ENCODE measurements around the gene MTHFD2L.
"Not testable (repeated sequence)": the region's sequence is repeated elsewhere in the genome, so short reads cannot be mapped to it uniquely, and the experiment has no call there.

MTHFD2L gene

DNA sequence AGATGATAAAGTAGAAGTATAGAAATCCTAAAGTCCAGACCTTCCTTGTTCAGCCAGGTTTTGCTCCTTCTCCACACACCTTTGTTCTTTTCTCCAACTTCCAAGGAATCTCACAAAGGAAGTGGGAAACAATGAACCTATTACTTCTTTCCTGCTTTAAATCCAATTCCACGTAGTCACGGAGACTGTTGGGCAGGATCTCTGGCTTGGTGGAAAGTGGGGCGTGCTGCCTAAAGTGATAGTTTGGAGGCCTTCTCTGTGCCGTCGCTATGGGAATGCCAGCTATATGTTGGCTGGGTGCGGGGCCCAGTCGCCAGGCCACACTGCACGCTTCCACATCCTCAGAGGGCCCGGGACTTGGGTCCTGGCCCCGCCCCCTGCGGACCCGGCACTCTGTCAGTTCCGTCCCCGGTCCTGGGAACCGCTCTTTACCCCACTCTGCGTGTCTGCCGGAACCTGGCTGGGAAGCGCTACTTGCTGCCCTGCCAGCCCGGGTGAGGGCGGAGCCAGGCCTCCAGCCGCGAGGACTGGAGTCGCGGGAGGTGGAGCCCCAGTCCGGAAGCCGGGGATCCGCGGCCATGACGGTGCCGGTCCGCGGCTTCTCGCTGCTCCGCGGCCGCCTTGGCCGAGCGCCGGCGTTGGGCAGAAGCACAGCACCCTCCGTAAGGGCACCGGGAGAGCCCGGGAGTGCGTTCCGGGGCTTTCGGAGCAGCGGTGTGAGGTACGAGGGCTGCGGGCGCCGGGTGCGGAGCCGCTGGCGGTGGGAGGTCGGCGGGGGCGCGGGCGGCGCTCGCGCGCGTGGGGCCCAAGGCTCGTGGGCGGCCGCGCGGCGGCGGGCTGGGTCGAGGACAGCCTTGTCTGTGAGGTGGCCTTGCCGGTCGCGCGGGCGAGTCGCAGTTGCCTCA lies at the start of gene MTHFD2L:
Gene MTHFD2L (plus strand): TSS at position 558 of the 905 bp plus-strand sequence. CDS start 21 bp downstream, at position 579.
- DNase-seq (ENCODE audit: low read depth), result peak; percentile 97

GRCh38 chr4:74108457-74109115 lies 49.3 kb upstream of the MTHFD2L start:
- no peak for DNase-seq (ENCODE audit: low read depth)

DNA sequence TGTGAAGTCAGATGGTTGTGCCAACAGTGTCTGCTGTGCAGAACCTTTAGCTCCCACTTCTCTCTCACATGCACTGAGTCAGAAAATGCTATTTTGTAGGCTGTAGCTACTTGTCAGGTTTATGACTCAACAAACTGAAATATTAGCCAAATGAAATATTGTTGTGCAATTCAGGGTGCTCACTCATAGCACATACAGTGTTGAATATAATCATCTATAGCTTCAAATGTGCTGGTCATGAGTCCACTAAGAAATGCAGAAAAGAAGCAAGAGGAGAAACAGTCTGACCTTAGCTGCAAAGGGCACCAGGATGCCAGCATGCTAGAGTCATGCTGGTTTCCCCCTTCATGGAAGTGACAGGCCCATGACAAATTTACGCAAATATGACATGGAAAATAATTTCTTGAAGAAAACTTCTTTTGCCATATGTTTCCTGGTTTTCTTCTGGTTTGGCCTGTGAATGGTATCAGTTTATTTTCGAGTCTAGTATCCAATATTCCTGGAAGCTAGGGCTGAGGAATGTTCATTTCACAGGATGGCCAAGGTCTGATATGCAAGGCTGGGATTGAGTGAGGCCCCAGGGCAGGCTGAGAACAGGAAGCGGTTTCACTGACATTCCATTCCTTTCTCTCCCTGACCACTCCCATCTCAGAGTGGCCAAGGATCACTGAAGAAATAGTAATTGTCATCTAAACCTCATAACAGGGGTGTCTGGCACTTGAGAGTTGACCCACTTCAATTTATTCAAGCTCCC lies 48.6 kb upstream of the MTHFD2L start:
- DNase-seq (ENCODE audit: low read depth), result peak; percentile 94

DNA sequence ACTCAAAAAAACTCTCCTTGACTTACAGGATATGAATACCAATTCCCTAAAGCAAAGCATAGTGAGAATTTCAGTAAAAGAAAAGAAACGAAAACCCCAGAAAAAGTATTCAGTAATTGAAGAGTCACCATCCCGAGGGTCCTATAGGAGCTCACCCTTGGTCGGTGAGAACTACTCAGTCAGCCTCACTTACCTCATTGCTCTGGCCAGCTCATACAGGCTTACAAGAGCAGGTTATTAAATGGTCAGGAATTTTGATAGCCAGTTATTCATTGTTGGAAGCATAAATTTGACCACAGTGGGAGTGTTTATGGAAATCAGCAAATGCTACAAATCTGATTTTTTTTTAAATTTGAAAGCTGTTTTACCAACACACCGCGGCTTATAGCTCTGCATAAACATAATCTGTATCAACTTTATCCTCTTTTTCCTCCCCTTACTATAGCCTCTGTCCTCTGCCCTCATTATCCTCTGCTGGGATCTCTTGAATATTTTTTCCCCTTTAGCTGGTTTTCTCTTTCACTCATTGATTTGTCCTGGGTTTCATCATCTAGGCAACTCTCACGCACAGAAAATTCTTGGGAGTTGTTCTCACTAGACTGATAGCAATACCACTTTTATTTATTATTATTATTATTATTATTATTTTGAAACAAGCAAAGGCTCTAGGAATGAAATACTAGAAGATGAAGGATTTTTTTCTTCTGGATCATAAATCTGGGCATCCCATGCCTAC lies 47.9 kb upstream of the MTHFD2L start:
- DNase-seq (ENCODE audit: low read depth), result peak; percentile 65

DNA sequence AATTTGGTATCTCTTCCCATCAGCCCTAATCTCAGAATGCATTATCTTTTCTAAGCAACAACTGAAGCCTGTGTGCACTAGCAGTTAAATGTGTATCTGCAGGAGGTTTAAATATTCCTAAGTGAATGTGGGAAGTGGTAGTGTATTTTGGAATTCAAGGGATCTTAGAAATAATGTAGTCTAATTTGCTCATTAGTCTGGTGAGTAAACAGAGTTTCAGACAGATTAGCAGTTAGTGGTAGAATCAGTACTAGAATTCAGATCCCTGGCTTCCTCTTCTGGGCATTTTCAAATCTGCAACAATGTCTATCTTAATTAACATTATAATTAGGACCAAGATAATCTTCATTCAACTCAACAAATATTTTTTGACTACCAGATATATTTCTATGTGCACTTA lies 47.2 kb upstream of the MTHFD2L start:
- DNase-seq (ENCODE audit: low read depth), result no peak

- no peak for DNase-seq (ENCODE audit: low read depth)
These were observed 46.5 kb upstream of the MTHFD2L start for GRCh38 chr4:74111306-74111975.

DNA sequence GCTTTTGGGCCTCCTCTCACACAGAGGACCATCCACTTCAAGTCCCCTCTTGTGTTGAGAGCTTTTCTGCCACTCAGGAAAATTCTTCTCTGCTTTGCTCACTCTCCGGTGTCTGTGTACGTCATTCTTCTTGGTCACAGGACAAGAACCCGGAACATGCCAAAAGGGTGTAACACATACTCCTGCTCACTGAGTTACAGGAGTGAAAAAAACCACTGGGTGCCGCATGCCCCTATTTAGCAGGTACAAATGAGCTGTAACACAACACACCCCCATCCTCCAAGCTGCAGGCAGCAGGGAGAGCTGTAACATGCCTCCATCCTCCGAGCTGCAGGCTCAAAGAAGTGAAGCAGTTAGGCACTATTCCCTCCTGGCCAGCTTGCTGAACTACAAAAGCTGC lies 45.9 kb upstream of the MTHFD2L start:
- peak; percentile 52 for DNase-seq (ENCODE audit: low read depth)

DNA sequence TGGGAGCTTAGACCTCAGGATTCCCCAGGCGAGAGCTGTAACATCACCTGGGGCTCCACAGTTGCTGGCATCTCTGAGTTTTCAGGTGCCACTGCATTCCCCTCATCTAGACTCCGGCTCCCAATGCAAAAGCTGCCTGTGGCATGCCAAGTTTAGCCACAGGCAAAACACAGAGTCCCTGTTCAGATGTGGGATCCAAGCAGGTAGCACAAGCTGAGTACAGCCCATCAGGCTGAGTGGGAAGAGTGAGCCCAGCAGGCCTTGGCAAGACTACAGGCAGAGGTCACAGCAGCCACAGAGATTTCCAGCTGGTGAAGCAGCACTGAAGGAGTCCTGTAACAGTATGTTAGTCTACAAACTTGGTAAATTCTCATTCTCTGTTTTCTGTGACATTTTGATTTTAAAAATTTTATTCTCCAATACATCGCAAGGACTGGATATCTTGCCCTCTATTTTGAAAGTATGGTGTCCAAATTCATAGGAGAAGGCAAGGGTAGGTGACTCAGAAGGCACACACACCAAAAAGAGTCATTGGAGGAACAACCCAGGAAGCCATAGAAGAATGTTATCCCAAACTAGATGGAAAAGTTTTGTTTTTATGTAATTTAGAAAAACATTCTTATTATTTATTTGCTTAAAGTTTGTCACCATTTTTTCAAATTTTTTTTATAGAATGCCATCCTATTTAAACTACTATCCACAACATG lies 45.4 kb upstream of the MTHFD2L start:
- DNase-seq (ENCODE audit: low read depth), result no peak

GRCh38 chr4:74114234-74114633 lies 43.7 kb upstream of the MTHFD2L start:
- DNase-seq (ENCODE audit: low read depth), result peak; percentile 64

GRCh38 chr4:74117024-74117534 lies 40.8 kb upstream of the MTHFD2L start:
- DNase-seq (ENCODE audit: low read depth), result peak; percentile 97

- DNase-seq (ENCODE audit: low read depth), result no peak
These were observed 39.1 kb upstream of the MTHFD2L start for GRCh38 chr4:74118600-74119338.

GRCh38 chr4:74120086-74120485 lies 37.8 kb upstream of the MTHFD2L start:
- peak; percentile 29 for DNase-seq (ENCODE audit: low read depth)

DNA sequence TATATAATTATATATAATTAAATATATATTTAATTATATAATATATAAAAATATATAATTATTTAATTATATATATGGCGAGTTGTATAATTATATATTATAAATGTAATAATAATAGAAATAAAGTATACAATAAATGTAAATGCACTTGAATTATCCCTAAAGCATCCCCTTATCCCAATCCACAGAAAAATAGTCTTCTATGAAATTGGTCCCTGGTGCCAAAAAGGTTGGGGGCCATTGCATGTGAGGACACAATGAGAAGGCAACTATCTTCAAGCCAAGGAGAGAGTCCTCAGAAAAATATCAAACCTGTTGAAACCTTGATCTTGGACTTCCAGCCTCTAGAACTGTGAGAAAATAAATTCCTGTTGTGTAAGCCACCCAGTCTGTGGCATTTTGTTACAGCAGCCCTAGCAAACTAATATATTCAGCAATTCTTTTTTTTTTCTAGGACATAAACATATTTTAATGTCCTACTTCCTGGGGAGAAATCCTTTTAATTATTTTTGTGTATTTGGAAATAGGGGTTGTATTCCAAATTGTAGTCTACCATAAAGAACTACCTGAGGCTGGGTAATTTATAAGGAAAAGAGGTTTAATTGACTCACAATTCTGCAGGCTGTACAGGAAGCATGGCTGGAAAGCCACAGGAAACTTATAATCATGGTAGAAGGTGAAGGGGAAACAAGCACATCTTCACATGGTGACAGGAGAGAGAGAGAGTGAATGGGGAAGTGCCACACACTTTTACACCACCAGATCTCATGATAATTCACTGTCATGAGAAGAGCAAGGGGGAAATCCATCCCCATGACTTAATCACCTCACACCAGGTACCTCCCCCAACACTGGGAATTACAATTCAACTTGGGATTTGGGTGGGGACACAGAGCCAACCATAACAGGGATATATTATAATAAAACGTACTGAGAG lies 36.0 kb upstream of the MTHFD2L start:
- DNase-seq (ENCODE audit: low read depth), result no peak

DNA sequence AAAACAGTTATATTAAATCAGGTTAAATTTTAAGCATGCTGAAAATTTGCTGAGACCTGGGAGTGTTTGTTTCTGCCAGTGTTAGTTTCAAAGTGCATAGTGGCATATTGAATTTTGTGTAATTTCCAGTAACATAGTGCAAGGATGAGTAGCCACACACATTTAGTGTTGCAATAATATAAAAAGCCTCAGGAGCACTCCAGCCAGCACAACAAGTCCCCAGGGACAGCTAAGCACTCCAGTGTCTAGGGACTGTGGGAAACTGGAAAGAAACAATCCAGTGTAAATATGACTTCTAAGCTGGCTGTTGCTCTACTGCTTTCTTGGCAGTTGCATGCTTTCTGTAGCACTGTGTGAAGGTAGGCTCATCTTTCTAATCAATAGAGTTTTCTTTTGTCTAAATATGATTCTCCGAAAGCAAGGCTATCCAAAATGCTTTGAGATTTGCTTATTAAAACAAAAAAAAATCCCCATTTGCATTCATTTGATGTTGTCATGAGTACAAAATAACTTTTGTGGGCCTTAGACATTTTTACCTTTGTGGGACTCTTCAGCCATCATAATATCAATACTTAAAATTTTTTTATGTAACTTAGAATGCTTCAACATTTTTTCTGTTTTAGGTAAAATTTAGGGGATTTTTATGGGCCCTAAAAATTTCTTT lies 34.7 kb upstream of the MTHFD2L start:
- DNase-seq (ENCODE audit: low read depth), result peak; percentile 97

DNA sequence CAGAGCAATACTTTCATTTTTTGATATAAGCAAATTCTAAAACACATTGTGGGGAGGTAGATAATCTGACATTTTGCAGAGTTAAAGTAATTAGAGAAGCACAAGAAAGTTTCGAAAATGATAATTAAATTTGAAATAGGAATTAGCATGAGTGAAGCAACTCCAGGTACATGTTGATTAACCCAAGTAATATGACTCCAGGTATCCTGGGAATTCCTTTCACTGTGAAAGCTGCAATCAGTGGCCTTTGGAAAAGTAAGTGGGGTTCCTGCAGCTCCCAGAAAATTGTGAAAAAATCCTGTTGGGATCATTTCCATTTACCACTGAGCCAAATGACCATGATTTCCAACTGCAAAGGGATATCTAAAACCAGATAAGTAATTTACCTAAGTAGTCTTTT lies 32.9 kb upstream of the MTHFD2L start:
- DNase-seq (ENCODE audit: low read depth), result no peak

DNA sequence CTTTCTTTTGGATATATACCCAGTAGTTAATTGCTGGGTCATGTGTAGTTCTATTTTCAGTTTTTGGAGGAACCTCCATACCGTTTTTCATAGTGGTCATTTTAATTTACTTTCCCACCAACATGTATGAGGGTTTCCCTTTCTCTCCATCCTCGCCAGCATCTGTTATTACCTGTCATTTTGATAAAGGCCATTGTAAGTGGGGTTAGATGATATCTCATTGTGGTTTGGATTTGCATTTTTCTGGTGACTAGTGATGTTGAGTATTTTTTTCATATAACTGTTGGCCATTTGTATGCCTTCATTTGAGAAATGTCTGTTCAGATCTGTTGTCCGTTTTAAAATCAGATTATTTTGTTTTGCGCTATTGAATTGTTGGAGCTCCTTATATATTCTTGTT lies 30.2 kb upstream of the MTHFD2L start:
- no peak for DNase-seq (ENCODE audit: low read depth)

DNA sequence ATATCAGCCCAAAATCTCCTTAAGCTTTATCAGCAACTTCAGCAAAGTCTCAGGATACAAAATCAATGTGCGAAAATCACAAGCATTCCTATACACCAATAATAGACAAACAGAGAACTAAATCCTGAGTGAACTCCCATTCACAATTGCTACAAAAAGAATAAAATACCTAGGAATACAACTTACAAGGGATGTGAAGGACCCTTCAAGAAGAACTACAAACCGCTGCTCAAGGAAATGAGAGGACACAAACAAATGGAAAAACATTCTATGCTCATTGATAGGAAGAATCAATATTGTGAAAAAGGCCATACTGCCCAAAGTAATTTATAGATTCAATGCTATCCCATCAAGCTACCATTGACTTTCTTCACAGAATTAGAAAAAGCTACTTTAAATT lies 27.1 kb upstream of the MTHFD2L start:
- not testable (repeated sequence) for DNase-seq (ENCODE audit: low read depth)

- DNase-seq (ENCODE audit: low read depth), result not testable (repeated sequence)
These were observed 25.7 kb upstream of the MTHFD2L start for GRCh38 chr4:74132188-74132587.

All from fibroblast of gingiva (primary cell).